ENCODE data around the gene PFN4.

Gene PFN4

GRCh38 chr2:24077879-24078278 is 45.3 kb downstream of the PFN4 start:
- no peak for DNase-seq (ENCODE audit: low read depth in 2 of 2)

- no peak for DNase-seq (ENCODE audit: low read depth in 2 of 2)
Measured at GRCh38 chr2:24077535-24077877, 45.6 kb downstream of the PFN4 start.

GRCh38 chr2:24076849-24077534 is 46.1 kb downstream of the PFN4 start:
- no peak for DNase-seq (ENCODE audit: low read depth in 2 of 2)

- peak; percentile 100 for DNase-seq (ENCODE audit: low read depth in 2 of 2)
Measured at GRCh38 chr2:24075915-24076848, 47.0 kb downstream of the PFN4 start, which contains the start of gene SF3B6. TSS of gene SF3B6 (minus strand) at chr2:24076326. CDS start at chr2:24076229, 97 bp downstream.

- DNase-seq (ENCODE audit: low read depth in 2 of 2): no peak
Measured at GRCh38 chr2:24075259-24075658, 47.9 kb downstream of the PFN4 start.

GRCh38 chr2:24073816-24074215 is 49.3 kb downstream of the PFN4 start:
- DNase-seq (ENCODE audit: low read depth in 2 of 2): no peak

- no peak for DNase-seq (ENCODE audit: low read depth in 2 of 2)
Measured at GRCh38 chr2:24072259-24072658, 50.9 kb downstream of the PFN4 start.

GRCh38 chr2:24065341-24065740 is 57.8 kb downstream of the PFN4 start:
- no peak for DNase-seq (ENCODE audit: low read depth in 2 of 2)

Measured in stimulated activated CD4-positive, alpha-beta T cell treated with anti-CD3 and anti-CD28 coated beads, Interleukin-15, amount 100 ng/mL, for 48 hours (primary cell).